D721Med (cell line): Measurements from ENCODE around the gene PTPRF.
"Not testable (repeated sequence)": the region's sequence is repeated elsewhere in the genome, so short reads cannot be mapped to it uniquely, and the experiment has no call there.

Source experiments
- DNase-seq: peaks from one replicate; pipeline ENCODE4 v3.0.0; 2011; ENCODE audit warnings: low spot score; ENCODE audit not compliant: insufficient read length
- FAIRE-seq: peaks from 2 replicates; lab custom pipeline; 2011; peaks lifted over from hg19 to GRCh38; lab: Jason Lieb, UNC
- TF ChIP-seq, protein P1 (sequence below): IDR thresholded peaks from 2 replicates; pipeline ENCODE4 v1.5.1; 2012; ENCODE audit warnings: mild to moderate bottlenecking, control low read depth; ENCODE audit not compliant: insufficient read depth; ENCODE audit errors: missing control alignments

The PTPRF gene

DNA sequence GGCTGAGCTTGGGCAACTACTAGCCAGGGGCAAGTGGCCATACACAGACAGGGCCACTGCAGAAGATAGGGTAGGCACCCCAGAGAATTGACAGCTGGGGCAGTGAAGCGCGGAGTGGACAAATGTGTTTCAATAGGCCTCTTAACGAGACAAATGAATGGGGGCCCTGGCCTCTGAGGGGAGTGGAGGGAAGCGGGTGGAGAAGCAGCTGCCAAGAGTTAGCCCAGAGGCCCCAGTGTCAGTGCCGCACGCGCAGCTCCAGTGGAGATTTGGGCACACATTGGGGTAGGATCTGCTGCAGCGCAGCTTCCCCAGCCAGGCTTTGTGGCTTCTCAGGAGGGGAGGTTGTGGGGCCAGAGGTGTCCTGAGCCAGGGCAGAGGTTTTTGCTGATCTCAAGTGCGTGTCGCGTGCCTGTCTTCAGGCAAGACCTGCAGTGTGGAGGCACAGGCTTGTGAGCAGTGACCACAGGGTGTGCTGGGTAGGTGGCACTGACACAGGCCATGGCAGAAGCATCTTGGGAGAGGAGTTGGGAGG is 16.9 kb downstream of the PTPRF start:
- TF ChIP-seq, protein P1, sequence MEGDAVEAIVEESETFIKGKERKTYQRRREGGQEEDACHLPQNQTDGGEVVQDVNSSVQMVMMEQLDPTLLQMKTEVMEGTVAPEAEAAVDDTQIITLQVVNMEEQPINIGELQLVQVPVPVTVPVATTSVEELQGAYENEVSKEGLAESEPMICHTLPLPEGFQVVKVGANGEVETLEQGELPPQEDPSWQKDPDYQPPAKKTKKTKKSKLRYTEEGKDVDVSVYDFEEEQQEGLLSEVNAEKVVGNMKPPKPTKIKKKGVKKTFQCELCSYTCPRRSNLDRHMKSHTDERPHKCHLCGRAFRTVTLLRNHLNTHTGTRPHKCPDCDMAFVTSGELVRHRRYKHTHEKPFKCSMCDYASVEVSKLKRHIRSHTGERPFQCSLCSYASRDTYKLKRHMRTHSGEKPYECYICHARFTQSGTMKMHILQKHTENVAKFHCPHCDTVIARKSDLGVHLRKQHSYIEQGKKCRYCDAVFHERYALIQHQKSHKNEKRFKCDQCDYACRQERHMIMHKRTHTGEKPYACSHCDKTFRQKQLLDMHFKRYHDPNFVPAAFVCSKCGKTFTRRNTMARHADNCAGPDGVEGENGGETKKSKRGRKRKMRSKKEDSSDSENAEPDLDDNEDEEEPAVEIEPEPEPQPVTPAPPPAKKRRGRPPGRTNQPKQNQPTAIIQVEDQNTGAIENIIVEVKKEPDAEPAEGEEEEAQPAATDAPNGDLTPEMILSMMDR: no peak
- DNase-seq: no peak
- no peak for FAIRE-seq

DNA sequence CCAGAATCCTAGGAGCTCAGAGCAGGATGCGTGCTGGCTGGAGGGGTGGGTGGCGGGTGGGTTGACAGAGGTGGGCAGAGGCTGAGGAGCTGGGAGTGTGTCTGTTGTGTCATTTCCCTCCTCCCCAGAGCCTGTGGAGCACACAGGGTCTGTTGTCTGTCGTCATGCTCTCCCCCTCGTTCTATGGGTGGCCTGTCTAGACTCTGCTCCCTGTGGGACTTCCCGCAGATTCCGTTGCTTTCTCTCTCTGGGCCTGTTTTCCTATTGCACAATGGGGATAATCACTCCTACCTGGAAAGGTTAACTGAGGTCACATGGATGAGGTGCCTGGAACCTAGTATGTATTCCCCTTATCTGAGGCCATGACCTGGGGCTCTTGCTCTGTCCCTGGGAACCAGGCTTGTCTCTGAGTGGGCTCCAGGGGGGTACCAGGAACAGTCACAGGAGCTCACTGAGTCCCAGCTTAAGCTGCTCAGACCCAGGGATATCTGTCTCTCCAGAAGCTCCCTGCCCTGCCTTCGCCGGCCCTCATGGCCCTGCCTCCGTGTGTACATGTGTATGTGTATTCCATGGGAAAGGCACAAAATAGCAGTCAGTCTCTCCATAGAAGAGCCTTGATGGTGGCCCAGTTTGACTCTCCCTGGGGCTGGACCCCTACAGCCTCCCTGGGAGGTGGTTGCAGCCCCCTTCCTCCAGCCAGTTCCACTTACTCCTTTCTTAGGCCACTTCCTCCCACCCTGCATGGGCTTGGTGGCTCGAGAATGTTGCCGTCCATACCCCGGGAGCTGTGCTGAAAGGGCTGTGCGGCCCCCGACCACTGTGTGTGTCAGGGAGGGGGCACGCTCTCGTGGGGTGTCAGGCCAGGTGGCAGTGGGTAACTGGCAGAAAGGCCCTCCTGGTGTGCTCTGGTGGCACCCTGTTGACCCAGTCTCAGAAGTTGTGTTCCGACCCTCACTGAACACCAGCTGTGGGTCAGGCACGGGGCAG is 17.9 kb downstream of the PTPRF start:
- DNase-seq (no peak), FAIRE-seq (no peak)
- TF ChIP-seq, protein P1: no peak

DNA sequence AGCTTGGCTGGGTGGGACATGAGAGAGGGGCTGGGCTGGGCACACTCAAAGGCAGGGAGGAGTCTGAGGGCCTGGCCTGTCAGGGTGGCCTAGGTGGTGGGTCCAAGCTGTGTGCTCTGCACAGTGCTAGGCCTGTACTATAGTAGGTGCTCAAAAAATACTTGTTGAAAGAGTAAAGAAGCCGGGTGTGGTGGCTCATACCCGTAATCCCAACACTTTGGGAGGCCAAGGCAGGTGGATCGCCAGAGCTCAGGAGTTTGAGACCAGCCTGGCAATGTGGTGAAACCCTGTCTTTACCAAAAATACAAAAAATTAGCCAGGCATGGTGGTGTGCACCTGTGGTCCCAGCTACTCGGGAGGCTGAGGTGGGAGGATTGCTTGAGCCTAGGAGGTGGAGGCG is 18.7 kb downstream of the PTPRF start:
- DNase-seq, FAIRE-seq: not testable (repeated sequence)

DNA sequence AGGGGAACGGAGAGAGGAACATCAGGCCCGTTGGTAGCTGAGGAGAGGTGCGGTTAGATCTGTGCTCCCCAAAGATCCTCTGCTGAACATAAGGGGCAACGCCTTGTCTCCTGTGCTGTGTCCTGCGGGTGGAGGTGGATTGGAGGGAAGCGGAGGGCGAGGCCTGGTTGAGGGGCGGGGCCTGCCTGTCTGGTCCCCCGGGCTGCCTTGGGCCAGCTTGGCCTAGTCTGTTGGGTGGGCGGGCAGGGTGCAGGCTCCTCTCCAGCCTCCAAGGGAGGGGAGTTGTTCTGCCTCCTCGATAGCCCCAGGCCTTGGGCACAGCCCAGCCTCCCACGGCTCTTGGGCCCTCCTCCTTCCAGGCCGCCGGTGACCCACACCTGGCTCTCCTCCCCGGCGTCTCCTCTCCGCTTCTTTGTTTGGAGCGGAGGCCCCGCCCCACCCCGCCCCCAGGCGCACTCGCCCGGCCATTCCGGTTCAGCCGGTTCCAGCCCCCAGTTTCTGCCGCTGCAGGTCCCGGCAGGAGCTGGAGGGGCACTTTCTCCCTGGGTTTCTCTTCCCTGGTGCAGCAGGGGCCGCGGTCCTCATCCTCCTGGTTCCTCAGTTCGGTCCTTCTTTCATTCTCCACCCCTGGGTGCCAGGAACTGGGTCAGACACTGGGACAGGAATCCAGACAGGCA is 19.4 kb downstream of the PTPRF start:
- DNase-seq: no peak
- no peak for FAIRE-seq
- TF ChIP-seq, protein P1: no peak

DNA sequence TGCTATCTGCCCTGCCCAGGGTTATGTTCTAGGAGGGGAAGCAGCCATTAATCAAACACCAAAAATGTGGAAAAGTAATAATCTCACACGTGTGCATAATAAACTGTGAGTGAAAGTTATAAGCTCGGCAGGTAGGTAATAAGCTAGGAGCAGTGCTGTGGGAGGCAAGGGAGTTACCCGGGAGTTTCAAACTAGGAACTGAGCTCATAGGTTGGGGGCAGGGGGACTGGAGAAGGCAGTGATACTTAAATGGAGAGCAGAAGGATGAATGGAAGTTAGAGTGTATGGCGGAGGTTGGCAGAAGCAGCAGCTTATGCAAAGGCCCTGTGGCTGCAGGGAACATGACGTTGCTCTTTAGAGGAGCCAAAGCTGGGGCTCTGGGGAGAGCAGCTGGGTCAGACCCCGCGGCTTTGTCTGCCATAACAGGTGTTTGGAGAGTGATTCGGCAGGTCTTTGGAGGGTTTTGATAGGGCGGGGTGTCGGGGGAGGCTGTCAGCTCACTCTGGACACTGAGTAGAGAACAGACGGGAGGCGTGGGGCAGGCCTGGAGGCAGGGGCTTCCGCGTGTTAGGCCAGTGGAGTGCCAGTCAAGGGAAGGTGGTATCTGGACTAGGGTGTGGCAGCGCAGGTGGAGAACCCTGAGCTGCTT is 20.0 kb downstream of the PTPRF start:
- TF ChIP-seq, protein P1: no peak
- FAIRE-seq: no peak
- DNase-seq: no peak

DNA sequence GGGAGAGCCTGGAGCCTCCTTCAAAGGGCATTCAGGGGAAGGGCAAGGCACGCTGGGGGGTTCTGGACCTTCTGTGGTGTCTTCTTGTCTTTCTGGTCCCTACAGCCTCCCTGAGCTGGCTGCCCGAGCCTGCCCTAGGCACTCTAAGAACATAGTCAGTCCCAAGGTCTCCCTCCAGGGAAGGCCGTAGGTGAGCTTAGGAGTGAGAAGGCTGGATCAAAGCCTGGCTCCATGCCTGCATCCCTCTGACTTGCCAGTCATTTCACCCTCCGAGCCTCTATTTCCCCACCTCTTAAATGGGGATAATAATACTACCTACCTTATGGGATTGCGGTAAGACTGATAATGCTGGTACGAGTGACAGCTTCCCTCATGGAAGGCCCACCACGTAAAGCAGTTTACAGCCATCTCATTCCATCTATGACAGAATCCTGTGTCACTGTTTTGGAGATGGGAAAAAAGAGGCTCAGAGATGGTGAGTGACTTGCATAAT is 20.8 kb downstream of the PTPRF start:
- FAIRE-seq: no peak
- no peak for DNase-seq
- TF ChIP-seq, protein P1: no peak
